CD4-positive, alpha-beta T cell (primary cell): Measurements from ENCODE around the gene PITPNC1. TPM values are rescaled to one million over a fixed set of nuclear protein-coding genes. Genes with fewer than 3 reads are reported as not detected.
"Not testable (repeated sequence)": the region's sequence is repeated elsewhere in the genome, so short reads cannot be mapped to it uniquely, and the experiment has no call there.

ENCODE experiments used
- ATAC-seq: fragments of 200-7000 bp; cut with Tn5 transposase; one replicate; pipeline ENCODE4 v1.10.0; 2022; ENCODE audit warnings: mild to moderate bottlenecking; ENCODE audit not compliant: poor library complexity
- CTCF ChIA-PET: fragments of 350-600 bp; sonication (Branson Sonifier 250); formaldehyde crosslinking; loops from one replicate; lab custom pipeline; 2021; ENCODE audit warnings: antibody characterized with exemption, inconsistent platforms; lab: Charles Lee
- POLR2A ChIA-PET: fragments of 350-600 bp; sonication (Branson Sonifier 250); formaldehyde crosslinking; loops from one replicate; lab custom pipeline; 2021; ENCODE audit warnings: antibody characterized with exemption, inconsistent platforms; lab: Charles Lee
- DNase-seq, 14 experiments: peaks; one replicate each; pipeline ENCODE4 v3.0.0-alpha.2; 2013 to 2020; ENCODE audit warnings: mixed read lengths in 2 of 14
- H3K27ac ChIP-seq, 2 donors: one replicate each; pipeline versions ENCODE4 v1.5.1 to v1.7.0; 2013; ENCODE audit warnings: low read length in 2 of 2, low read depth in 1 of 2, mild to moderate bottlenecking in 1 of 2
- H3K27me3 ChIP-seq, 2 experiments: 1 replicate in 1 of 2; 2 replicates in 1 of 2; pipeline versions ENCODE4 v1.6.1 to v1.7.0; 2013; ENCODE audit warnings: low read length in 2 of 2, control low read depth in 1 of 2, mild to moderate bottlenecking in 1 of 2, moderate library complexity in 1 of 2; ENCODE audit not compliant: insufficient read depth in 2 of 2, control insufficient read depth in 1 of 2
- H3K36me3 ChIP-seq: one replicate; pipeline ENCODE4 v1.6.1; 2013; ENCODE audit warnings: low read length, control low read depth; ENCODE audit not compliant: insufficient read depth
- H3K4me1 ChIP-seq: one replicate; pipeline ENCODE4 v1.6.1; 2013; ENCODE audit warnings: low read length, control low read depth; ENCODE audit not compliant: insufficient read depth
- H3K4me3 ChIP-seq: one replicate; pipeline ENCODE4 v1.5.1; 2013; ENCODE audit warnings: mild to moderate bottlenecking, low read length, moderate library complexity
- H3K9me3 ChIP-seq, 2 experiments: 1 replicate in 1 of 2; 2 replicates in 1 of 2; pipeline versions ENCODE4 v1.6.1 to v1.7.0; 2013; ENCODE audit warnings: low read length in 2 of 2, mild to moderate bottlenecking in 2 of 2, control low read depth in 1 of 2, moderate library complexity in 1 of 2; ENCODE audit not compliant: control insufficient read depth in 1 of 2, insufficient read depth in 1 of 2
- H3K27ac Mint-ChIP-seq: one replicate; pipeline ENCODE4 v1.8.0; 2020; ENCODE audit warnings: mixed read lengths
- H3K27me3 Mint-ChIP-seq: one replicate; pipeline ENCODE4 v1.8.0; 2021; ENCODE audit warnings: mixed read lengths
- H3K36me3 Mint-ChIP-seq: one replicate; pipeline ENCODE4 v1.8.0; 2021; ENCODE audit warnings: low read depth, mixed read lengths
- H3K4me1 Mint-ChIP-seq: one replicate; pipeline ENCODE4 v1.8.0; 2021; ENCODE audit warnings: low read depth, mixed read lengths
- H3K4me3 Mint-ChIP-seq: one replicate; pipeline ENCODE4 v1.8.0; 2020; ENCODE audit warnings: mild to moderate bottlenecking, mixed read lengths
- H3K9me3 Mint-ChIP-seq: one replicate; pipeline ENCODE4 v1.8.0; 2020; ENCODE audit warnings: mixed read lengths
- intact Hi-C, 2 experiments: fragments of 100-400 bp; cut with DNase I in 1 of 2; cut with micrococcal nuclease in 1 of 2; formaldehyde crosslinking; loops; one replicate each; pipeline versions ENCODE4 v1.15.1 to v1.9.0; 2023 to 2025; cut with DNase I, micrococcal nuclease
- total RNA-seq, 174 experiments: library from RNA in 2 of 174; stranded (reverse) in 2 of 174; gene quantifications; one replicate each; pipeline ENCODE4 v1.2.3 and lab custom pipeline; 2021 to 2026
- TF ChIP-seq, protein P1 (sequence below): fragments of 200-600 bp; IDR thresholded peaks from one replicate; pipeline ENCODE4 v1.8.0; 2022; ENCODE audit warnings: antibody characterized with exemption, mild to moderate bottlenecking

PITPNC1 gene
- total RNA-seq, 2 experiments from 2014 or later, result 80.2 to 83.4 TPM

DNA sequence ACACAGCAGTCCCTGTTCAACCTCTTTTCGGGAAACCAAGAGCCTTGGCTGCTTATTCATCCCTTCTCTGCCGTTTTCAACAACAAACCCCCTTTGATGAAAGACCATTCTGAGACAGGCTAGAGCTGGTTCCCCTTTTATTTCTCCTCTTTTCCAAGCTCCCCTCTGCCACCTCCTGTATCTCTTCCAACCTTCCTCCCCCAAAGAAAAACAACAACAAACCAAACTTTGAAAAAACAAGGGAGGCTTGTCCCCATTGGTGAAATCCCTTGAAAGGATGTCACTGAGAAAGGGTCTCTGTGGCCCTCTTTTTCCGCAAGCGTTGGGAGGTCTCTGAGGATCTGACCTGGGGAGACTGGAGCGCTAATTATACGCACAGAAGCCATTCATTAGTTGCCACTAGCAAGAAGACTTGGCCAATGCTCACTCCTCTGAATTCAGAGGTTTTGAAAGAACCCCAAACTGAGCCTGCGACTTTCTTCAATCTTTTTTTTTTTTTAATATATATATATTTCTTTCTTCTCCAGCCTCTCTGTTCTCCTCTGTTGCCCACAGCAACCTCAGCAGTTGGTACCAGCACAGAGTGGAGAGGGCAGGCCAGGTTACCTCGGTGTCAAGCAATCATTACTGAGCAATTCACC, 101.4 kb downstream of the PITPNC1 start:
- DNase-seq (peak in 2 of 14 experiments; percentile 46 to 50), ATAC-seq (no peak)
- H3K36me3 Mint-ChIP-seq, result no peaks in the 10 kb centered on the region
- no peaks in the 10 kb centered on the region for H3K27me3 ChIP-seq
- H3K27me3 Mint-ChIP-seq, result no peaks in the 10 kb centered on the region
- peak overlapping the region; percentile 65 to 84 for H3K27ac ChIP-seq
- no peaks in the 10 kb centered on the region for H3K36me3 ChIP-seq
- H3K4me1 Mint-ChIP-seq, result peaks cover 87% of the 10 kb centered on the region
- peak overlapping the region; percentile 39 for H3K4me3 ChIP-seq
- H3K4me1 ChIP-seq, result peaks cover 66% of the 10 kb centered on the region
- CTCF ChIA-PET, result interaction anchor here (9.2 kb wide), 1 partner anchor 100 kb away, joined by 187 read pairs; the partner anchor contains the start of gene PITPNC1
- TF ChIP-seq, protein P1, sequence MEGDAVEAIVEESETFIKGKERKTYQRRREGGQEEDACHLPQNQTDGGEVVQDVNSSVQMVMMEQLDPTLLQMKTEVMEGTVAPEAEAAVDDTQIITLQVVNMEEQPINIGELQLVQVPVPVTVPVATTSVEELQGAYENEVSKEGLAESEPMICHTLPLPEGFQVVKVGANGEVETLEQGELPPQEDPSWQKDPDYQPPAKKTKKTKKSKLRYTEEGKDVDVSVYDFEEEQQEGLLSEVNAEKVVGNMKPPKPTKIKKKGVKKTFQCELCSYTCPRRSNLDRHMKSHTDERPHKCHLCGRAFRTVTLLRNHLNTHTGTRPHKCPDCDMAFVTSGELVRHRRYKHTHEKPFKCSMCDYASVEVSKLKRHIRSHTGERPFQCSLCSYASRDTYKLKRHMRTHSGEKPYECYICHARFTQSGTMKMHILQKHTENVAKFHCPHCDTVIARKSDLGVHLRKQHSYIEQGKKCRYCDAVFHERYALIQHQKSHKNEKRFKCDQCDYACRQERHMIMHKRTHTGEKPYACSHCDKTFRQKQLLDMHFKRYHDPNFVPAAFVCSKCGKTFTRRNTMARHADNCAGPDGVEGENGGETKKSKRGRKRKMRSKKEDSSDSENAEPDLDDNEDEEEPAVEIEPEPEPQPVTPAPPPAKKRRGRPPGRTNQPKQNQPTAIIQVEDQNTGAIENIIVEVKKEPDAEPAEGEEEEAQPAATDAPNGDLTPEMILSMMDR, result no peak
- intact Hi-C loops, result loop anchor here (5.0 to 10.0 kb wide), 3 partner anchors 54 to 209 kb away; no protein-coding TSS in a partner anchor
- peak overlapping the region; percentile 82 for H3K4me3 Mint-ChIP-seq
- POLR2A ChIA-PET, result interaction anchor here (0.9 to 8.2 kb wide), 7 partner anchors 26 to 104 kb away, joined by 3 to 122 read pairs (median 6); partner anchors contain the start of gene PITPNC1
- no peaks in the 10 kb centered on the region for H3K9me3 Mint-ChIP-seq
- peak overlapping the region; percentile 96 for H3K27ac Mint-ChIP-seq
- H3K9me3 ChIP-seq, result no peaks in the 10 kb centered on the region

DNA sequence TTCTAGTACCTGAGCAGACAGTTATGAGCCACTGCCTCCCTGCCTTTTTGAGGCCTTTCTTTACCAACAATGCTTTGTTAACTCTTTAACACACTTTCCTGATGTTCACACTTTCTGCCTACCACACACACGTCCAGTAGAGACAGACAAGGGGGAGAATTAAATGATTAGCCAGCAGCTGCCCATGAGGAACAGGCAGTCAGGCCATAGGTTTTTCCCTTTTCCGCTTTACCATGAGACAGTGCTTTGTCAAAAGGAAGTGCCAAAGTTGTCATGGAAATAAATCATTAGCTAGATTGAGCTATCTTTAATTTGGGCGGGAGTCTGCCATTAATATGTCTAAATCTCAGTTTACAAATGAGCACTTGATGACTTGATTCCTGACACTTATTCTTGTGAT, 102.1 kb downstream of the PITPNC1 start:
- DNase-seq (no peak), ATAC-seq (no peak)
- Mint-ChIP-seq H3K27ac (peak overlapping the region; percentile 96), H3K4me1 (peaks cover 85% of the 10 kb centered on the region), H3K27me3 (no peaks in the 10 kb centered on the region), H3K4me3 (peak overlapping the region; percentile 82), H3K36me3 (no peaks in the 10 kb centered on the region), H3K9me3 (no peaks in the 10 kb centered on the region)
- Histone ChIP-seq H3K4me3 (no peak overlapping the region), H3K36me3 (no peaks in the 10 kb centered on the region), H3K9me3 (no peaks in the 10 kb centered on the region), H3K4me1 (peaks cover 60% of the 10 kb centered on the region), H3K27ac (peak overlapping the region; percentile 46 to 84), H3K27me3 (no peaks in the 10 kb centered on the region)
- intact Hi-C loops, result loop anchor here (5.0 to 10.0 kb wide), 3 partner anchors 54 to 208 kb away; no protein-coding TSS in a partner anchor
- TF ChIP-seq, protein P1, result no peak
- CTCF ChIA-PET, result interaction anchor here (0.6 to 9.2 kb wide), 3 partner anchors 38 to 101 kb away, joined by 3 to 187 read pairs (median 3); partner anchors contain the start of gene PITPNC1
- POLR2A ChIA-PET, result interaction anchor here (0.7 to 8.2 kb wide), 2 partner anchors 101 to 106 kb away, joined by 3 to 122 read pairs; partner anchors contain the start of gene PITPNC1

DNA sequence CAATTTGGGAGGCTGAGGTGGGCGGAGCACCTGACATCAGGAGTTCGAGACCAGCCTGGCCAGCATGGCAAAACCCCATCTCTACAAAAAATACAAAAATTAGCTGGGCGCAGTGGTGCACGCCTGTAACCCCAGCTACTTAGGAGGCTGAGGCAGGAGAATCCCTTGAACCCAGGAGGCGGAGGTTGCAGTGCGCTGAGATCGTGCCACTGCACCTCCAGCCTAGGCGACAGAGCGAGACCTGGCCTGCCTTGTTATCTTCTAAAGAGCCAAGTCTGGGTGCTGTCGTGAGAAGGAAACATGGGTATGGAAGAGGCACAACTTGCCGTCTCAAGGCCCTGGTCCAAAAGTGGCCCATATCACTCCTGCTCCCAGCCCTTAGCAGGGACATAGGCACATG, 103.9 kb downstream of the PITPNC1 start:
- H3K27me3 Mint-ChIP-seq, ATAC-seq, H3K27me3 ChIP-seq, H3K36me3 ChIP-seq, intact Hi-C loops, H3K27ac ChIP-seq, H3K4me3 Mint-ChIP-seq, DNase-seq, H3K36me3 Mint-ChIP-seq, H3K9me3 ChIP-seq, H3K4me3 ChIP-seq, H3K9me3 Mint-ChIP-seq: not testable (repeated sequence)
- H3K27ac Mint-ChIP-seq, result peak overlapping the region; percentile 96
- peaks cover 81% of the 10 kb centered on the region for H3K4me1 Mint-ChIP-seq
- H3K4me1 ChIP-seq, result peaks cover 45% of the 10 kb centered on the region
- ChIA-PET POLR2A (interaction anchor here (1.2 to 1.4 kb wide), 2 partner anchors 40 to 102 kb away, joined by 5 to 6 read pairs; no protein-coding TSS in a partner anchor), CTCF (interaction anchor here (1.9 kb wide), 1 partner anchor 102 kb away, joined by 8 read pairs; no protein-coding TSS in a partner anchor)
